Activated T-cell treated with anti-CD3 and anti-CD28 coated beads, Interleukin-2, amount 50 U/mL, for 1 hour (primary cell): ENCODE measurements around the gene PEX19.

ENCODE experiments used
- DNase-seq: peaks from one replicate; pipeline ENCODE4 v3.0.0-alpha.2; 2020

Gene PEX19

DNA sequence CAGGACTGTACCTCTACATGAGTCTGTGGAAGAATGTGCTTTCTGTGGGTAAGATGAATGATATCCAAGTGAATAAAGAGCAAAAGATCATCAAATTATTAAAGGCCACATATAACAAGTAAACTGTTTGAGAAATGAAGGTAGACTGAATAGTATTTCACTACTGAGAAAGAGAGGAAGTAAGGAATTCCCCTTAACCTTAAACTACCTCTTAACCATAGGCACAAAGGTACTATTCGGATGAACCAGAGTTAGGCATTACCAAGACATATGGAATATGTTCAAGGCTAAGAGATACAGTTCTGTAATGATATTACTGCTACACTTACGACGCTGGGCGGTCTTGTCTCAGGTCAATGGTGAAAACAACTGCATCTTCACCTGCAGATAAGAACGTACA lies 48.1 kb downstream of the PEX19 start:
- DNase-seq = no peak

DNA sequence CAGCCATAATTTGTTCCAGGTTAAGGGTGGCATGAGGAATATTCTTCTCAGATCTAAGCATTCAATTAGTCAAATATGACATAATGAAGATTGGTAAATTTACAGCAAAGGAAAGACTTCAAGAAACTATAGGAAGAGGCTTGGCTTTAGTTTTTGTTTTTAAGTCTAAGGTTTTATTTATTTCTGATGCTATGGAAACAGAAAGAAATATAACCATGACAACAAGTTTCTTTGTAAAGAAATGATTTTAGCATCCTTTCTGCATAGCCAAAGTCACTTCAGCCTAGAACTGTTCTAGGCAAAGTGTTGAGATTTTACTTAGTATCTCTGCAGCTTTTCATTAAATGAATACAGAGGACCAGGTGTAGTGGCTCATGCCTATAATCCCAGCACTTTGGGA lies 52.0 kb downstream of the PEX19 start:
- DNase-seq = no peak

- DNase-seq = no peak
These were observed 56.5 kb downstream of the PEX19 start for GRCh38 chr1:160228431-160228830.

GRCh38 chr1:160227561-160227960 lies 57.4 kb downstream of the PEX19 start:
- DNase-seq = no peak

GRCh38 chr1:160227034-160227433 lies 57.9 kb downstream of the PEX19 start:
- DNase-seq = no peak
